H9 (cell line): ENCODE measurements around the gene ANKRD11. TPM values are rescaled to one million over a fixed set of nuclear protein-coding genes. Genes with fewer than 3 reads are reported as not detected.

Experiments
- DNase-seq: peaks from one replicate; pipeline ENCODE4 v3.0.0-alpha.2; 2017
- H2AFZ ChIP-seq: one replicate; pipeline ENCODE4 v1.6.1; 2013; ENCODE audit warnings: mild to moderate bottlenecking, low read length, control low read depth, moderate library complexity
- H2AK5ac ChIP-seq: 2 replicates; pipeline ENCODE4 v1.6.1; 2013; ENCODE audit warnings: low read length, control low read depth, mixed read lengths; ENCODE audit not compliant: insufficient read length
- H2BK120ac ChIP-seq: one replicate; pipeline ENCODE4 v1.6.1; 2013; ENCODE audit warnings: low read depth, mild to moderate bottlenecking, low read length, control low read depth, inconsistent platforms; ENCODE audit not compliant: poor library complexity, severe bottlenecking
- H2BK12ac ChIP-seq: 2 replicates; pipeline ENCODE4 v1.6.1; 2013; ENCODE audit warnings: low read length, control low read depth, mixed read lengths, low read depth; ENCODE audit not compliant: insufficient read length
- H2BK15ac ChIP-seq: 2 replicates; pipeline ENCODE4 v1.6.1; 2013; ENCODE audit warnings: low read depth, low read length, control low read depth
- H2BK20ac ChIP-seq: one replicate; pipeline ENCODE4 v1.6.1; 2013; ENCODE audit warnings: low read depth, mild to moderate bottlenecking, low read length, control low read depth, inconsistent platforms; ENCODE audit not compliant: poor library complexity, severe bottlenecking
- H2BK5ac ChIP-seq: 2 replicates; pipeline ENCODE4 v1.6.1; 2013; ENCODE audit warnings: low read length, control low read depth, mixed read lengths; ENCODE audit not compliant: insufficient read length
- H3K14ac ChIP-seq: 2 replicates; pipeline ENCODE4 v1.6.1; 2013; ENCODE audit warnings: low read length, control low read depth; ENCODE audit not compliant: insufficient read depth
- H3K18ac ChIP-seq: 2 replicates; pipeline ENCODE4 v1.6.1; 2013; ENCODE audit warnings: low read depth, mild to moderate bottlenecking, mixed read lengths, low read length, control low read depth; ENCODE audit not compliant: insufficient read length
- H3K23ac ChIP-seq: 2 replicates; pipeline ENCODE4 v1.6.1; 2013; ENCODE audit warnings: low read length, control low read depth, mixed read lengths, low read depth; ENCODE audit not compliant: insufficient read length
- H3K23me2 ChIP-seq: 2 replicates; pipeline ENCODE4 v1.6.1; 2013; ENCODE audit warnings: low read depth, mild to moderate bottlenecking, mixed read lengths, low read length, control low read depth; ENCODE audit not compliant: insufficient read length, poor library complexity, severe bottlenecking
- H3K27ac ChIP-seq: 2 replicates; pipeline ENCODE4 v1.5.1; 2013; ENCODE audit warnings: low read length, control low read depth, mixed read lengths, low read depth; ENCODE audit not compliant: insufficient read length
- H3K27me3 ChIP-seq: 2 replicates; pipeline ENCODE4 v1.6.1; 2013; ENCODE audit warnings: low read length, control low read depth, inconsistent platforms; ENCODE audit not compliant: insufficient read depth
- H3K4ac ChIP-seq: 2 replicates; pipeline ENCODE4 v1.6.1; 2013; ENCODE audit warnings: low read depth, mild to moderate bottlenecking, control low read depth, inconsistent platforms, low read length, moderate library complexity
- H3K4me1 ChIP-seq: 2 replicates; pipeline ENCODE4 v1.6.1; 2013; ENCODE audit warnings: low read length, control low read depth, inconsistent platforms; ENCODE audit not compliant: insufficient read depth
- H3K4me2 ChIP-seq: 2 replicates; pipeline ENCODE4 v1.6.1; 2013; ENCODE audit warnings: low read length, control low read depth, mixed read lengths; ENCODE audit not compliant: insufficient read length, insufficient read depth
- H3K56ac ChIP-seq: 2 replicates; pipeline ENCODE4 v1.6.1; 2013; ENCODE audit warnings: low read depth, mild to moderate bottlenecking, mixed read lengths, low read length, control low read depth; ENCODE audit not compliant: insufficient read length
- H3K79me1 ChIP-seq: 2 replicates; pipeline ENCODE4 v1.6.1; 2013; ENCODE audit warnings: low read depth, mild to moderate bottlenecking, moderate library complexity, low read length, control low read depth, inconsistent platforms; ENCODE audit not compliant: insufficient read depth, poor library complexity, severe bottlenecking
- H3K79me2 ChIP-seq: 2 replicates; pipeline ENCODE4 v1.6.1; 2013; ENCODE audit warnings: low read length, control low read depth, inconsistent platforms; ENCODE audit not compliant: insufficient read depth
- H3K9ac ChIP-seq: 2 replicates; pipeline ENCODE4 v1.6.1; 2013; ENCODE audit warnings: low read length, control low read depth, mixed read lengths; ENCODE audit not compliant: insufficient read length; ENCODE audit errors: extremely low read depth
- H3K9me3 ChIP-seq: one replicate; pipeline ENCODE4 v1.6.1; 2013; ENCODE audit warnings: low read depth, low read length, inconsistent platforms; ENCODE audit not compliant: control insufficient read depth
- H3T11ph ChIP-seq: one replicate; pipeline ENCODE4 v1.6.1; 2013; ENCODE audit warnings: mild to moderate bottlenecking, low read length, control low read depth, inconsistent platforms
- H4K20me1 ChIP-seq: one replicate; pipeline ENCODE4 v1.6.1; 2013; ENCODE audit not compliant: control insufficient read depth, insufficient read length, insufficient read depth
- H4K5ac ChIP-seq: 2 replicates; pipeline ENCODE4 v1.6.1; 2013; ENCODE audit warnings: low read depth, mild to moderate bottlenecking, mixed read lengths, low read length, control low read depth; ENCODE audit not compliant: insufficient read length
- H4K8ac ChIP-seq: replicated peaks from 2 replicates; pipeline ENCODE4 v1.6.1; 2013; ENCODE audit warnings: low read length, control low read depth, mixed read lengths, low read depth; ENCODE audit not compliant: insufficient read length
- H4K91ac ChIP-seq: 2 replicates; pipeline ENCODE4 v1.6.1; 2013; ENCODE audit warnings: low read depth, mild to moderate bottlenecking, moderate library complexity, mixed read lengths, low read length, control low read depth; ENCODE audit not compliant: insufficient read length
- H3K27ac Mint-ChIP-seq, 3 experiments: 2 replicates in 2 of 3; 3 replicates in 1 of 3; pipeline ENCODE4 v1.8.0; 2020 to 2021; ENCODE audit warnings: mixed read lengths in 3 of 3, mild to moderate bottlenecking in 1 of 3, moderate library complexity in 1 of 3
- H3K27me3 Mint-ChIP-seq: 2 replicates; pipeline ENCODE4 v1.8.0; 2021; ENCODE audit warnings: low read depth, mild to moderate bottlenecking, moderate library complexity, mixed read lengths
- H3K36me3 Mint-ChIP-seq, 3 experiments: 2 replicates in 2 of 3; 3 replicates in 1 of 3; pipeline ENCODE4 v1.8.0; 2020 to 2021; ENCODE audit warnings: low read depth in 3 of 3, mixed read lengths in 3 of 3; ENCODE audit not compliant: insufficient read depth in 1 of 3
- H3K4me1 Mint-ChIP-seq, 2 experiments: 2 replicates each; pipeline ENCODE4 v1.8.0; 2020; ENCODE audit warnings: mixed read lengths in 2 of 2
- H3K4me3 Mint-ChIP-seq, 2 experiments: 2 replicates in 1 of 2; 3 replicates in 1 of 2; pipeline ENCODE4 v1.8.0; 2020 to 2021; ENCODE audit warnings: mild to moderate bottlenecking in 2 of 2, mixed read lengths in 2 of 2, moderate library complexity in 1 of 2
- H3K9me3 Mint-ChIP-seq, 2 experiments: 2 replicates in 1 of 2; 3 replicates in 1 of 2; pipeline ENCODE4 v1.8.0; 2020; ENCODE audit warnings: mild to moderate bottlenecking in 2 of 2, mixed read lengths in 2 of 2, moderate library complexity in 1 of 2
- CTCF ChIP-seq: fragments of 200-600 bp; sonication (generic); conservative IDR thresholded peaks from 3 replicates; pipeline ENCODE4 v1.8.0; 2021; ENCODE audit warnings: antibody characterized with exemption, mild to moderate bottlenecking
- WGBS: extraction: QIAGEN DNeasy Blood & Tissue Kit; methylation state at CpG from one replicate; pipeline ENCODE4 v1.1.7; 2013; ENCODE audit warnings: missing lambda C conversion rate, low lambda C conversion rate, mixed read lengths; ENCODE audit not compliant: insufficient read length; ENCODE audit errors: extremely low coverage; 5-methylcytosine and 5-hydroxymethylcytosine counted together
- total RNA-seq: library from RNA; stranded (reverse); gene quantifications from 2 replicates; pipeline ENCODE4 v1.2.1, GENCODE V29; 2021

Gene ANKRD11
- total RNA-seq, 1 experiment from 2014 or later, result 181 TPM

- no peak overlapping the region for H2AK5ac ChIP-seq
- H2BK12ac ChIP-seq, result no peak overlapping the region
- DNase-seq, result no peak
- no peak overlapping the region for H3K4ac ChIP-seq
- H3K27me3 ChIP-seq, result no peaks in the 10 kb centered on the region
- no peak overlapping the region for H3K23ac ChIP-seq
- no peaks in the 10 kb centered on the region for H3K9me3 ChIP-seq
- no peak overlapping the region for H2BK20ac ChIP-seq
- no peak overlapping the region for H3K27ac ChIP-seq
- peaks cover 4 to 18% (median 18%) of the 10 kb centered on the region in 3 experiments; a peak in 5 of 7 replicates for H3K36me3 Mint-ChIP-seq
- H4K5ac ChIP-seq, result no peak overlapping the region
- H3K4me1 Mint-ChIP-seq, result peaks cover 48 to 49% of the 10 kb centered on the region in 2 experiments
- no peak overlapping the region for H2AFZ ChIP-seq
- H3K18ac ChIP-seq, result no peak overlapping the region
- peak overlapping the region; percentile 68 to 80 (median 75) for H3K27ac Mint-ChIP-seq
- H3T11ph ChIP-seq, result no peak overlapping the region
- no peak for TF ChIP-seq CTCF
- H4K8ac ChIP-seq, result no peak overlapping the region
- H2BK120ac ChIP-seq, result no peak overlapping the region
- H3K14ac ChIP-seq, result no peak overlapping the region
- H3K4me2 ChIP-seq, result no peak overlapping the region
- no peaks in the 10 kb centered on the region for H3K27me3 Mint-ChIP-seq
- no peak overlapping the region for H3K4me3 Mint-ChIP-seq
- H3K79me1 ChIP-seq, result peaks cover 8% of the 10 kb centered on the region
- WGBS, result no CpG with 5 or more reads among the region's 28 CpGs
- no peaks in the 10 kb centered on the region for H4K20me1 ChIP-seq
- H3K9me3 Mint-ChIP-seq, result no peaks in the 10 kb centered on the region
- peaks cover 10% of the 10 kb centered on the region; the same call in 1 of the 2 replicates for H3K4me1 ChIP-seq
- H4K91ac ChIP-seq, result no peak overlapping the region
- no peaks in the 10 kb centered on the region for H3K23me2 ChIP-seq
- no peak overlapping the region for H3K9ac ChIP-seq
- H3K56ac ChIP-seq, result no peak overlapping the region
- peaks cover 51% of the 10 kb centered on the region for H3K79me2 ChIP-seq
- no peak overlapping the region for H2BK15ac ChIP-seq
- no peak overlapping the region for H2BK5ac ChIP-seq
These were observed 94.9 kb downstream of the ANKRD11 start for GRCh38 chr16:89395150-89396142.
